ENCODE measurements around the gene DEAF1. TPM values are rescaled to one million over a fixed set of nuclear protein-coding genes. Genes with fewer than 3 reads are reported as not detected.

DEAF1 gene
- total and polyA plus RNA-seq, 2 donors (not counting 3 experiments of a cell fraction or from before 2014, with no cell fraction given) = 43.6 to 55.7 TPM

DNA sequence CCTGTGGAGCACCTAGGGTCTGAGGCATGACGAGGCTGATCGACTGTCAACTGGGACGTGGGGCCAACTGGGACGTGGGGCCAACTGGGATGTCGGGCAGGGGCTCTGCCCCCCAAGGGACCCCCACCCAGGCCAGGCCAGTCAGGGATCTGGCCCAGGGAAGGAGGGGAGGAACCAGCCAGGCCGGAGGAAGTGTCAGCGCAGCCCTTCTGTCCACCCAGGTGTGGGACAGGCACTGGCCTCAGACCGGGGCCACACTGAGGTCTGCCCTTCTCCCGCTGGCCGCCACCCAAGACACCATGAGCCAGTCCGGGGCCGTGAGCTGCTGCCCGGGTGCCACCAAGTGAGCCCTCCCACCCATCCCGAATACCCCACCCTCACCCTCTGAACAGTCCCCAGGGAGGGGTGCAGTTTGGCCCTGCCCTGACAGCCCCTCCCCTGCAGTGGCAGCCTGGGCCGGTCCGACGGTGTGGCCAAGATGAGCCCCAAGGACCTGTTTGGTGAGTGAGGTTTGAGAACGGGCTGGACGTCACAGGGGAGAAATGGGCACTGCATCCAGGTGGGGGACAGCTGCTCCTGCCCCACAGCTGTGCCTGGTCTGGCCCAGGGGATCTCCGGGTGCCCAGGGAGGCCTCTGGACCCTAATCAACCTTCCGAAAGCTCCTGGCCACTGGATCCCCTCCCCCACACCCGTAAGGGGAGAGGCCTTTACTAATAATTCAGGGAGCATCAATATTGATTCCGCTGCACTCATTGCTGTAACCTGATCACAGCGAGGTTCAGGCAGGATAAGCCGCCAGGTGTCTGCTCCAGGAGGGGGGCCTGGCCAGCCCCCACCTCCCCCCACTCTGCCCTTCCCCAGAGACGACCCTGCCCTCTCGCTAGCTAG lies 14.3 kb upstream of the DEAF1 start:
- ChIA-PET POLR2A (no interaction called here), CTCF (interaction anchor here (0.6 kb wide), 1 partner anchor 17 kb away, joined by 3 read pairs; no protein-coding TSS in a partner anchor)
- FAIRE-seq (no peak), DNase-seq (ENCODE audit: low read depth, low spot score) (no peak)
- no peaks in the 10 kb centered on the region for H4K20me1 ChIP-seq (replicated peaks; ENCODE audit: control insufficient read depth, extremely low read depth, insufficient read depth, low read length)
- H3K36me3 ChIP-seq (ENCODE audit: control insufficient read depth in 2 of 2, extremely low read depth in 1 of 2, insufficient read depth in 2 of 2, low read length in 2 of 2) = no peaks in the 10 kb centered on the region
- no peak overlapping the region for H3K4me2 ChIP-seq (ENCODE audit: insufficient read depth, low read length)
- H2AFZ ChIP-seq (ENCODE audit: low read depth, low read length) = no peak overlapping the region
- H3K27ac ChIP-seq (ENCODE audit: insufficient read depth, low read depth, low read length) = no peak overlapping the region
- no peaks in the 10 kb centered on the region for H3K9me1 ChIP-seq (replicated peaks; ENCODE audit: control insufficient read depth, extremely low read depth, insufficient read depth, low read length)
- dilution Hi-C loops (cut with MboI; ENCODE audit: extremely low pct_ligation_motif_present, low sequenced_read_pairs) = no loop called here
- no peaks in the 10 kb centered on the region for H3K9me3 ChIP-seq (replicated peaks; ENCODE audit: control insufficient read depth, insufficient read depth, low read length)
- H3K27me3 ChIP-seq (ENCODE audit: control insufficient read depth in 2 of 2, insufficient read depth in 2 of 2, low read length in 2 of 2) = no peaks in the 10 kb centered on the region
- TF ChIP-seq GATA2 (IDR thresholded peaks at IDR 0.05; ENCODE audit: insufficient read depth, insufficient read length, low read depth, low read length) (no peak), POLR2A (IDR thresholded peaks at IDR 0.05; ENCODE audit: low read depth, low read length) (no peak), FOS (IDR thresholded peaks at IDR 0.05; ENCODE audit: borderline replicate concordance, insufficient read depth, low read length) (no peak), POLR2AphosphoS5 (IDR thresholded peaks at IDR 0.05; ENCODE audit: insufficient read depth, low read depth, low read length) (no peak), EZH2 (IDR thresholded peaks at IDR 0.05; ENCODE audit: borderline replicate concordance, low read depth, low read length, severe bottlenecking) (no peak), JUN (IDR thresholded peaks at IDR 0.05; ENCODE audit: borderline replicate concordance, insufficient read depth, insufficient read length, low read depth) (no peak), MAX (IDR thresholded peaks at IDR 0.05; ENCODE audit: insufficient read depth, insufficient read length) (no peak), CTCF (IDR thresholded peaks at IDR 0.05; ENCODE audit: extremely low read depth in 1 of 2, insufficient read depth in 1 of 2, low read depth in 1 of 2, low read length in 2 of 2) (no peak), MYC (IDR thresholded peaks at IDR 0.05; ENCODE audit: low read depth, low read length) (no peak)
- intact Hi-C loops (cut with micrococcal nuclease) = no loop called here
- H3K4me1 ChIP-seq (ENCODE audit: control insufficient read depth, extremely low read depth, insufficient read depth, low read length) = peaks cover 5% of the 10 kb centered on the region
- H3K79me2 ChIP-seq (ENCODE audit: control insufficient read depth, insufficient read depth, low read length) = no peaks in the 10 kb centered on the region
- H3K4me3 ChIP-seq (replicated peaks in 1 of 3; ENCODE audit: insufficient read depth in 1 of 3, low read depth in 1 of 3, low read length in 3 of 3) = no peak overlapping the region
- no TSS peak for BruUV-seq (replicated peaks)
- no peak overlapping the region for H3K9ac ChIP-seq (replicated peaks; ENCODE audit: extremely low read depth, insufficient read depth, low read length)

All from endothelial cell of umbilical vein (primary cell).